GM20431 (cell line): ENCODE data around the gene HUWE1.

Source experiments
- in situ Hi-C: fragments of 300-500 bp; cut with MseI, MboI; formaldehyde crosslinking; loops from one replicate; pipeline ENCODE4 v1.15.0; 2020; ENCODE audit warnings: low sequenced_read_pairs; ENCODE audit not compliant: unreplicated experiment

Gene HUWE1

GRCh38 chrX:53630261-53630660 lies 56.3 kb downstream of the HUWE1 start:
- in situ Hi-C loops, result no loop called here

GRCh38 chrX:53622431-53622830 lies 64.1 kb downstream of the HUWE1 start:
- in situ Hi-C loops, result no loop called here

- in situ Hi-C loops, result no loop called here
Observed at GRCh38 chrX:53621418-53621986, 65.0 kb downstream of the HUWE1 start.

- in situ Hi-C loops, result no loop called here
Observed at GRCh38 chrX:53616946-53617345, 69.6 kb downstream of the HUWE1 start.

- in situ Hi-C loops, result no loop called here
Observed at GRCh38 chrX:53606456-53606855, 80.1 kb downstream of the HUWE1 start.

GRCh38 chrX:53605004-53605403 lies 81.5 kb downstream of the HUWE1 start:
- in situ Hi-C loops, result no loop called here

GRCh38 chrX:53599781-53600396 lies 86.6 kb downstream of the HUWE1 start:
- in situ Hi-C loops, result no loop called here

- in situ Hi-C loops, result no loop called here
Observed at GRCh38 chrX:53598169-53598568, 88.3 kb downstream of the HUWE1 start.

- in situ Hi-C loops, result no loop called here
Observed at GRCh38 chrX:53595266-53595810, 91.2 kb downstream of the HUWE1 start.

GRCh38 chrX:53594354-53594753 lies 92.2 kb downstream of the HUWE1 start:
- in situ Hi-C loops, result no loop called here

GRCh38 chrX:53587795-53588420 lies 98.6 kb downstream of the HUWE1 start:
- in situ Hi-C loops, result no loop called here

- in situ Hi-C loops, result no loop called here
Observed at GRCh38 chrX:53584891-53585290, 101.6 kb downstream of the HUWE1 start.

- in situ Hi-C loops, result no loop called here
Observed at GRCh38 chrX:53583571-53583970, 102.9 kb downstream of the HUWE1 start.

GRCh38 chrX:53580742-53581504 lies 105.6 kb downstream of the HUWE1 start:
- in situ Hi-C loops, result no loop called here

GRCh38 chrX:53571494-53571893 lies 115.0 kb downstream of the HUWE1 start:
- in situ Hi-C loops, result no loop called here

GRCh38 chrX:53563324-53563723 lies 123.2 kb downstream of the HUWE1 start:
- in situ Hi-C loops, result no loop called here

- in situ Hi-C loops, result no loop called here
Observed at GRCh38 chrX:53561912-53562311, 124.6 kb downstream of the HUWE1 start.

GRCh38 chrX:53558646-53559045 lies 127.9 kb downstream of the HUWE1 start:
- in situ Hi-C loops, result no loop called here

GRCh38 chrX:53556868-53557267 lies 129.7 kb downstream of the HUWE1 start:
- in situ Hi-C loops, result no loop called here

GRCh38 chrX:53550756-53551463 lies 135.6 kb downstream of the HUWE1 start:
- in situ Hi-C loops, result no loop called here
